ENCODE measurements around the gene ADSL.

ADSL gene

GRCh38 chr22:40415531-40416266 lies 69.4 kb downstream of the ADSL start:
- no peaks in the 10 kb centered on the region for H3K9me3 ChIP-seq (ENCODE audit: severe bottlenecking)
- H3K27me3 ChIP-seq (ENCODE audit: insufficient read depth, low read depth, severe bottlenecking): no peaks in the 10 kb centered on the region
- H3K27ac ChIP-seq: no peak overlapping the region
- no peak for DNase-seq
- TF ChIP-seq CTCF (IDR thresholded peaks at IDR 0.05; ENCODE audit: low read depth, low read length): no peak
- H3K4me3 ChIP-seq (ENCODE audit: low read depth, low read length): no peak overlapping the region
- peaks cover 53% of the 10 kb centered on the region for H3K36me3 ChIP-seq

GRCh38 chr22:40416267-40416570 lies 69.9 kb downstream of the ADSL start:
- no peak overlapping the region for H3K27ac ChIP-seq
- no peak for TF ChIP-seq CTCF (IDR thresholded peaks at IDR 0.05; ENCODE audit: low read depth, low read length)
- no peaks in the 10 kb centered on the region for H3K9me3 ChIP-seq (ENCODE audit: severe bottlenecking)
- no peak overlapping the region for H3K4me3 ChIP-seq (ENCODE audit: low read depth, low read length)
- H3K27me3 ChIP-seq (ENCODE audit: insufficient read depth, low read depth, severe bottlenecking): no peaks in the 10 kb centered on the region
- peaks cover 53% of the 10 kb centered on the region for H3K36me3 ChIP-seq
- DNase-seq: no peak

- DNase-seq: no peak
- Histone ChIP-seq H3K36me3 (peaks cover 53% of the 10 kb centered on the region), H3K9me3 (ENCODE audit: severe bottlenecking) (no peaks in the 10 kb centered on the region), H3K27me3 (ENCODE audit: insufficient read depth, low read depth, severe bottlenecking) (no peaks in the 10 kb centered on the region), H3K27ac (no peak overlapping the region), H3K4me3 (ENCODE audit: low read depth, low read length) (no peak overlapping the region)
- no peak for TF ChIP-seq CTCF (IDR thresholded peaks at IDR 0.05; ENCODE audit: low read depth, low read length)
These were observed 70.3 kb downstream of the ADSL start for GRCh38 chr22:40416636-40417035.

GRCh38 chr22:40417041-40417440 lies 70.7 kb downstream of the ADSL start:
- no peak for TF ChIP-seq CTCF (IDR thresholded peaks at IDR 0.05; ENCODE audit: low read depth, low read length)
- no peaks in the 10 kb centered on the region for H3K27me3 ChIP-seq (ENCODE audit: insufficient read depth, low read depth, severe bottlenecking)
- H3K9me3 ChIP-seq (ENCODE audit: severe bottlenecking): no peaks in the 10 kb centered on the region
- no peak overlapping the region for H3K27ac ChIP-seq
- no peak overlapping the region for H3K4me3 ChIP-seq (ENCODE audit: low read depth, low read length)
- no peak for DNase-seq
- peaks cover 55% of the 10 kb centered on the region for H3K36me3 ChIP-seq

- H3K36me3 ChIP-seq: peaks cover 54% of the 10 kb centered on the region
- no peaks in the 10 kb centered on the region for H3K9me3 ChIP-seq (ENCODE audit: severe bottlenecking)
- peak overlapping the region; percentile 51 for H3K27ac ChIP-seq
- H3K27me3 ChIP-seq (ENCODE audit: insufficient read depth, low read depth, severe bottlenecking): no peaks in the 10 kb centered on the region
- TF ChIP-seq CTCF (IDR thresholded peaks at IDR 0.05; ENCODE audit: low read depth, low read length): no peak
- DNase-seq: no peak
- no peak overlapping the region for H3K4me3 ChIP-seq (ENCODE audit: low read depth, low read length)
These were observed 71.6 kb downstream of the ADSL start for GRCh38 chr22:40417881-40418280.

Measured in WERI-Rb-1 (cell line).